OCI-LY3 (cell line): ENCODE measurements around the gene UAP1L1.

Experiments used
- H2AFZ ChIP-seq: fragments of 200-600, 300-600 bp; shearing (Covaris generic); 2 replicates; pipeline ENCODE4 v1.6.0; 2014; ENCODE audit warnings: antibody characterized with exemption, low read depth, low read length
- H3K27ac ChIP-seq: fragments of 200-600, 300-600 bp; sonication (generic); 2 replicates; pipeline ENCODE4 v1.5.1; 2014; ENCODE audit warnings: mild to moderate bottlenecking, low read length, moderate library complexity, mixed read lengths
- H3K27me3 ChIP-seq: fragments of 200-600, 300-600 bp; sonication (generic); 2 replicates; pipeline ENCODE4 v1.6.1; 2014; ENCODE audit warnings: low read depth, low read length, mixed read lengths
- H3K36me3 ChIP-seq: fragments of 200-600, 300-600 bp; sonication (generic); replicated peaks from 2 replicates; pipeline ENCODE3; 2014; ENCODE audit warnings: low read depth, low read length, mixed read lengths
- H3K4me1 ChIP-seq: fragments of 300-600, 200-600 bp; sonication (generic); 2 replicates; pipeline ENCODE4 v1.6.1; 2014; ENCODE audit warnings: low read length, mixed read lengths
- H3K4me2 ChIP-seq: fragments of 200-600, 300-600 bp; sonication (generic); 2 replicates; pipeline ENCODE4 v1.6.1; 2014; ENCODE audit warnings: low read length, mixed read lengths
- H3K4me3 ChIP-seq: fragments of 300-600, 200-600 bp; sonication (generic); 2 replicates; pipeline ENCODE4 v1.5.1; 2014; ENCODE audit warnings: antibody characterized with exemption, mild to moderate bottlenecking, low read length, moderate library complexity
- H3K79me2 ChIP-seq: fragments of 300-600, 200-600 bp; shearing (Covaris generic); 2 replicates; pipeline ENCODE4 v1.6.1; 2014; ENCODE audit warnings: mild to moderate bottlenecking, low read length, mixed read lengths
- H3K9ac ChIP-seq: fragments of 300-600, 200-600 bp; shearing (Covaris generic); 2 replicates; pipeline ENCODE4 v1.6.0; 2014; ENCODE audit warnings: mild to moderate bottlenecking, low read length, moderate library complexity
- H3K9me3 ChIP-seq: fragments of 200-600, 300-600 bp; shearing (Covaris generic); 2 replicates; pipeline ENCODE4 v1.6.1; 2014; ENCODE audit warnings: low read length, mixed read lengths; ENCODE audit not compliant: insufficient read depth
- H4K20me1 ChIP-seq: fragments of 200-600, 300-600 bp; sonication (generic); 2 replicates; pipeline ENCODE4 v1.6.1; 2016; ENCODE audit warnings: low read length, mixed read lengths; ENCODE audit not compliant: insufficient read depth
- EZH2phosphoT487 ChIP-seq: fragments of 200-600 bp; shearing (Covaris generic); IDR thresholded peaks from 2 replicates; pipeline ENCODE4 v1.6.1; 2018; ENCODE audit warnings: antibody characterized with exemption, mixed run types, low read depth
- TF ChIP-seq, protein P1 (sequence below): fragments of 200-600, 300-600 bp; sonication (generic); IDR thresholded peaks from 2 replicates; pipeline ENCODE4 v1.5.1; 2014; ENCODE audit warnings: antibody characterized with exemption, low read length, low read depth

The UAP1L1 gene

DNA sequence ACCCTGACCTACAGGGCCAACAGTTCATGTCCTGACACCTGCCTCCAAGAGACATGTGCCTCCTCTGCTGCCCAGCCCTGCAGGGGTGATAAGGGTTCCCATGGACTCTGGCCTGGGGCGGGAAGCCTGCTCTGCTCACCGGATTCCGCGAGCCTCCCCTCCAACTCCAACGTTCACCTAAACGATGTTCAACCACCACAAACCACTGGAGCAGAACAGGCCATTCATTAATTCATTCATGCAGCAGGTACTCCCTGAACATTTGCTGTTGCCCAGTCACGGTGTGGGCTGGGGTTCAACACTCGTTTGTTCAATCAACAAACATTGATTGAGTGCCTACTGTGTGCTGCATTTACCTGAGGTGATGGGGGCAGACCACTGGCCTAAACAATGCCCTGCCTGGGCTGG, 3.3 kb upstream of the UAP1L1 start:
- Histone ChIP-seq H2AFZ (no peak overlapping the region), H3K4me2 (no peak overlapping the region), H3K9ac (no peak overlapping the region), H3K79me2 (peaks cover 18% of the 10 kb centered on the region), H3K4me3 (no peak overlapping the region), H3K4me1 (peaks cover 23% of the 10 kb centered on the region), H3K36me3 (peaks cover 7% of the 10 kb centered on the region), H3K27me3 (no peaks in the 10 kb centered on the region), H4K20me1 (peaks cover 15% of the 10 kb centered on the region), H3K9me3 (no peaks in the 10 kb centered on the region), H3K27ac (no peak overlapping the region)
- TF ChIP-seq, protein P1, sequence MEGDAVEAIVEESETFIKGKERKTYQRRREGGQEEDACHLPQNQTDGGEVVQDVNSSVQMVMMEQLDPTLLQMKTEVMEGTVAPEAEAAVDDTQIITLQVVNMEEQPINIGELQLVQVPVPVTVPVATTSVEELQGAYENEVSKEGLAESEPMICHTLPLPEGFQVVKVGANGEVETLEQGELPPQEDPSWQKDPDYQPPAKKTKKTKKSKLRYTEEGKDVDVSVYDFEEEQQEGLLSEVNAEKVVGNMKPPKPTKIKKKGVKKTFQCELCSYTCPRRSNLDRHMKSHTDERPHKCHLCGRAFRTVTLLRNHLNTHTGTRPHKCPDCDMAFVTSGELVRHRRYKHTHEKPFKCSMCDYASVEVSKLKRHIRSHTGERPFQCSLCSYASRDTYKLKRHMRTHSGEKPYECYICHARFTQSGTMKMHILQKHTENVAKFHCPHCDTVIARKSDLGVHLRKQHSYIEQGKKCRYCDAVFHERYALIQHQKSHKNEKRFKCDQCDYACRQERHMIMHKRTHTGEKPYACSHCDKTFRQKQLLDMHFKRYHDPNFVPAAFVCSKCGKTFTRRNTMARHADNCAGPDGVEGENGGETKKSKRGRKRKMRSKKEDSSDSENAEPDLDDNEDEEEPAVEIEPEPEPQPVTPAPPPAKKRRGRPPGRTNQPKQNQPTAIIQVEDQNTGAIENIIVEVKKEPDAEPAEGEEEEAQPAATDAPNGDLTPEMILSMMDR: no peak
- no peak for TF ChIP-seq EZH2phosphoT487

DNA sequence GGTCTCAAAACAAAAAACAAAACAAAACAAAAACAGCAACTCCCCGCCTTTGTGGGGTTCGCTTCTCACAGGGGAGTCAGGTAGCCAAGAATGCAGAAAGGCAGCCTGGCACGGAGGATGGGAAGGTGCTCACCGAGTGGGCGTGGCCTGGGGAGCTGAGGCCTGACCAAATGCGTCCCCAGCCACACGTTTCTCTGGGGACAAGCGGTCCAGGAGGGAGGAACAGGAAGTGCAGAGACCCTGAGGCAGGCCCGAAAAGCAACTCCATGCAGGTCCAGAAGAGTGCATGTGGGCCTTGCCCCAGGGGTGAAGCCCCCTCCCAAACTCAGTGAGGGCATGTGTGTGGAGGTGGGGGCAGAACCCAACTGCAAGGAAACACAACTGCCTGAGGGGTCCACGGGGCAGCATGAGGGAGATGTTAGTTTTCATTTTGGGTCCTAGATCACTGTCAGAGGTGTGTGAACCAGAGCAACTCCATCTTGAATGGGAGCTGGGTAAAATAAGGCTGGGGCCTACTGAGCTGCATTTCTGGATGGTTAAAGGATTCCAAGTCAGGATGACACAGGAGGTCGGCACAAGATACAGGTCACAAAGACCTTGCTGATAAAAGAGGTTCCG, 2.6 kb upstream of the UAP1L1 start:
- Histone ChIP-seq H3K4me3 (no peak overlapping the region), H4K20me1 (peaks cover 16% of the 10 kb centered on the region), H3K36me3 (peaks cover 15% of the 10 kb centered on the region), H3K27me3 (no peaks in the 10 kb centered on the region), H3K79me2 (peaks cover 10% of the 10 kb centered on the region), H3K27ac (no peak overlapping the region), H3K4me2 (no peak overlapping the region), H2AFZ (no peak overlapping the region), H3K4me1 (peaks cover 19% of the 10 kb centered on the region), H3K9me3 (no peaks in the 10 kb centered on the region), H3K9ac (no peak overlapping the region)
- TF ChIP-seq, protein P1: no peak
- TF ChIP-seq EZH2phosphoT487: no peak

DNA sequence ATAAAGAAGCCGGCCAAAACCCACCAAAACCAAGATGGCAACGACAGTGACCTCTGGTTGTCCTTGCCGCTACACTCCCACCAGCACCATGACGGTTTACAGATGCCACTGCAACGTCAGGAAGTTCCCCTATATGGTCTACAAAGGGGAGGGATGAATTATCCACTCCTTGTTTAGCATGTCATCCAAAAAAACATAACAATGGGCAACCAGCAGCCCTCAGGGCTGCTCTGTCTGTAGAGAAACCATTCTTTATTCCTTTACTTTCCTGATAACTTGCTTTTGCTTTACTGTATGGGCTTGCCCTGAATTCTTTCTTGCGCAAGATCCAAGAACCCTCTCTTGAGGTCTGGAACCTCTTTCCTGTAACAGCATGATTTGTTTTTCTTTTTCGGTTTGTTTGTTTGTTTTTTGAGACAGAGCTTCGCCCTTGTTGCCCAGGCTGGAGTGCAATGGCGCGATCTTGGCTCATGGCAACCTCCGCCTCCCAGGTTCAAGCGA, 2.0 kb upstream of the UAP1L1 start:
- Histone ChIP-seq H3K27ac (no peak overlapping the region), H3K9me3 (no peaks in the 10 kb centered on the region), H3K79me2 (peaks cover 10% of the 10 kb centered on the region), H3K9ac (no peak overlapping the region), H3K4me1 (peaks cover 19% of the 10 kb centered on the region), H3K4me3 (no peak overlapping the region), H3K27me3 (no peaks in the 10 kb centered on the region), H3K4me2 (no peak overlapping the region), H2AFZ (no peak overlapping the region), H3K36me3 (peaks cover 20% of the 10 kb centered on the region), H4K20me1 (peaks cover 19% of the 10 kb centered on the region)
- TF ChIP-seq, protein P1: no peak
- TF ChIP-seq EZH2phosphoT487: no peak

DNA sequence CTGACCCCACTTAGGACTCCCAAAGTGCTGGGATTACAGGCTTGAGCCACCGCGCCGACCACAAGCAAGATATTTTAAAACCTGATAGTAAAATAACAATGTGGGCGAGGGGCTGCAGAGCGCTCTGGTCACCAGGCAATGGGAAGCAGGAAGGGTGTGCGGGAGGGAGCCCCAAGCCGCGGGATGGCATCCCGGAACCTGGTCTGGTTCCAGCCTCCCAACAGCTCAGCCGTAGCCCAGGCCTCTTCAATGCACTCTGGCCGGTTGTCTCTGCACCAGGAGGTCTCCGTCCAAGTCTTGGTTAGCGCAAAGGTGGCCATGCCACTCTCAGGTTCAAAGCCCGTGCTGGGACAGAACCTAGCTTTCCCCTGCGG, 694 bp upstream of the UAP1L1 start:
- Histone ChIP-seq H3K4me3 (peak overlapping the region; percentile 89), H3K9ac (peak overlapping the region; percentile 75), H3K9me3 (no peaks in the 10 kb centered on the region), H3K79me2 (peaks cover 10% of the 10 kb centered on the region), H3K36me3 (peaks cover 28% of the 10 kb centered on the region), H3K27ac (no peak overlapping the region), H3K27me3 (no peaks in the 10 kb centered on the region), H3K4me2 (peak overlapping the region; percentile 98), H3K4me1 (peaks cover 12% of the 10 kb centered on the region), H2AFZ (peak overlapping the region; percentile 88; the same call in 1 of the 2 replicates), H4K20me1 (peaks cover 21% of the 10 kb centered on the region)
- TF ChIP-seq, protein P1: no peak
- no peak for TF ChIP-seq EZH2phosphoT487
